ENCODE results near the gene PANX2. TPM values are rescaled to one million over a fixed set of nuclear protein-coding genes. Genes with fewer than 3 reads are reported as not detected.

Gene PANX2
- total and polyA plus RNA-seq, 7 donors: 0.17 to 3.0 (median 0.36) TPM; not detected in 2

DNA sequence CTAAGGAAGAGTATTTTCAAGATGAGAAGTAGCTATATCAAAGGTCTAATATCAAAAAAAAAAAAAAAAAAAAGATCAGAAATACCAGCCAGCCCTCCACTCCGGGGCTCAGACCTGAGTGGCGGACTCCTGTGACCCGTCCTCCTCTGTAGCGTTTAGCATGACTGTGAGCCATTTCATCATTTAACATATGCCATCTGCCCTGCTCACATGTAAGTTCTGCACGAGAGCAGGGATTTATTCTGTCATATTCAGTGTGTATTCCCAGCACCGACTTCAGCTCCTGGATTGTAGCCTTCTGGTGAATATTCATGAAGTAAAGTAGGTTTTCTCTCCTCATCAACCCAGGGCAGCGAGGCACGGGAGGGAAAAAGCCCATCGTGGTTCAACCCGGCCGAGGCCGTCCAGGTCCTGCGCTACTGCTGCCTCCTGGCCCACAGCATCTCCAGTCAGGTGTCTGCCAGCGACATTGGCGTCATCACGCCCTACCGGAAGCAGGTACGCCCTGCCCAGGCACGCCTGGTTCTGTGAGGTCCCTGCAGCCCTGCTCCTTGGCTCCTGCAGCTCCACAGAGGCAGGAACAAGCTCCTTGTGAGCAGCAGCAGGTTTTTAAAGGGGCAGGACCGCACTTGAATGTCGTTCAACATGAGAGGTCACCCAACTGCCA lies 12.7 kb upstream of the PANX2 start:
- Histone ChIP-seq H3K27me3 (no peaks in the 10 kb centered on the region), H3K9me3 (no peaks in the 10 kb centered on the region), H3K36me3 (peaks cover 0 to 12% (median 0%) of the 10 kb centered on the region in 4 donors), H3K4me1 (no peaks in the 10 kb centered on the region), H3K27ac (no peak overlapping the region), H3K4me3 (no peak overlapping the region)
- DNase-seq: no peak
- TF ChIP-seq POLR2AphosphoS5 (IDR thresholded peaks at IDR 0.05): no peak
- TF ChIP-seq, protein P1, sequence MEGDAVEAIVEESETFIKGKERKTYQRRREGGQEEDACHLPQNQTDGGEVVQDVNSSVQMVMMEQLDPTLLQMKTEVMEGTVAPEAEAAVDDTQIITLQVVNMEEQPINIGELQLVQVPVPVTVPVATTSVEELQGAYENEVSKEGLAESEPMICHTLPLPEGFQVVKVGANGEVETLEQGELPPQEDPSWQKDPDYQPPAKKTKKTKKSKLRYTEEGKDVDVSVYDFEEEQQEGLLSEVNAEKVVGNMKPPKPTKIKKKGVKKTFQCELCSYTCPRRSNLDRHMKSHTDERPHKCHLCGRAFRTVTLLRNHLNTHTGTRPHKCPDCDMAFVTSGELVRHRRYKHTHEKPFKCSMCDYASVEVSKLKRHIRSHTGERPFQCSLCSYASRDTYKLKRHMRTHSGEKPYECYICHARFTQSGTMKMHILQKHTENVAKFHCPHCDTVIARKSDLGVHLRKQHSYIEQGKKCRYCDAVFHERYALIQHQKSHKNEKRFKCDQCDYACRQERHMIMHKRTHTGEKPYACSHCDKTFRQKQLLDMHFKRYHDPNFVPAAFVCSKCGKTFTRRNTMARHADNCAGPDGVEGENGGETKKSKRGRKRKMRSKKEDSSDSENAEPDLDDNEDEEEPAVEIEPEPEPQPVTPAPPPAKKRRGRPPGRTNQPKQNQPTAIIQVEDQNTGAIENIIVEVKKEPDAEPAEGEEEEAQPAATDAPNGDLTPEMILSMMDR (IDR thresholded peaks at IDR 0.05): no peak
- no peak for TF ChIP-seq POLR2A (IDR thresholded peaks at IDR 0.05)
- no peak for TF ChIP-seq EP300 (IDR thresholded peaks at IDR 0.05)
- 29 to 75% methylated on average over 21 of the region's 21 CpGs for WGBS, 2 donors
- intact Hi-C loops (cut with DNase I): no loop called here

DNA sequence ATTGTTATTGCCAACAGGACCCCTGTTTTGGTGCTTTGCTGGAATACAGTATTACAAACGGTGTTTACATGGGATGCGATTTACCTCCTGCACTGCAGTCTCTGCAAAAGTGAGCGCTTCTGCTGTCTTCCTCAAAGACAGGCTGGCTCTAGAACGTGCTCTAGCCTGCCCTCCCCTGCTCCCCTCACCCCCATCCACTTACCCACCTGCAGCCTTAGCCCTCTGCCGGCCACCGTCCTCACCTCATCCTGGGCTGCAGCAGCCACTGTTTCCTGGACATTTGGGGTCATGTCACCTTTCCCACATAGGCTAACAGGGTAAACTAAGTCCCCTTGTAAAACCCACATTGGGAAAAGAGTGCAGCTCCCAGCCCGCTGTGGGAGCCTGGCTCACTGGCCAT lies 9.6 kb upstream of the PANX2 start:
- H3K4me1 ChIP-seq: no peaks in the 10 kb centered on the region
- intact Hi-C loops (cut with DNase I): no loop called here
- 86% methylated on average over 7 of the region's 7 CpGs for WGBS, 2 donors
- no peak for DNase-seq
- no peak for TF ChIP-seq POLR2AphosphoS5 (IDR thresholded peaks at IDR 0.05)
- TF ChIP-seq POLR2A (IDR thresholded peaks at IDR 0.05): no peak
- TF ChIP-seq, protein P1 (IDR thresholded peaks at IDR 0.05): no peak
- TF ChIP-seq EP300 (IDR thresholded peaks at IDR 0.05): no peak
- H3K27me3 ChIP-seq: no peaks in the 10 kb centered on the region
- no peak overlapping the region for H3K27ac ChIP-seq
- H3K4me3 ChIP-seq: no peak overlapping the region
- H3K36me3 ChIP-seq: peaks cover 0 to 12% (median 0%) of the 10 kb centered on the region in 4 donors
- no peaks in the 10 kb centered on the region for H3K9me3 ChIP-seq

DNA sequence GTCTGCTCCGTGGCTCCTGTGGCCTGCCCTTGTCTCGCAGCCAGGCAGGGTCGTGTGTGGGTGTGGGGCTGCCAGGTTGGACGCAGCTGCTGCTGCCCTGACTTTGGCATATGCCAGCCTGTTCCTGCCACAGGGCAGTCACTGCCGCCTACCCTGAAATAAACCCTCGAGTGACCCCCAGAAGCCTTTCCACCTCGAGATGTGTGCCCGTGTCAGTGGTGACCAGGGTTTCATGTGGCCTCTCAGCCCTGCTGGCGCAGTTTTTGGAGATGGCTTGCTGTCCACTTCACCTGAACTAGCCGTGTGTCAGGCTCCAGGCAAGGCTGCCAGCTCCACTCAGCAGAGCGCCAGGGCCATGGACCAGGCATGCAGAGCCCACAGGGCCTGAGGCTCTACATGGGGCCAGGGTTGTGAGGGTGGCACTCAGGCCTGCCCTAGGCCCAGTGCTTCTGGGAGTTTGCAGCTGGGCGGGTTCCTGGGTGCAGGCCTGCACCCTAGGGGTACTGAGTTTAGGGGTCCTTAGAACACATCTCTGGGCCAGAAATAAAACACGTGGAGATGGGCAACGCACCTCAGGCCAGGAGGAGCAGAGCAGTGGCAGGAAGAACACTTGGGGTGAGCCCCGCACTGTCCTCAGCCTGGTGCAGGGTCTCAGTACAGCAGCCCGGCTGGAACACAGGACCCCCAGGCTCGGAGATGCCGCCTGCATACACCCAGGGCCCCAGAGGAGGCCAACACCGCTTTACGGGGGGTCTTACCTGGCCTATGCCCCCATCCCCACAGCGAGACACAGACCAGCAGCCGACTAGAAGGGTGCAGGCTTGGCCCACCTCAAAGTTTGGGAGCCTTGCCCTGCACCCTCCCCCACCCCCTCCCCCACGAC lies 8.8 kb upstream of the PANX2 start:
- Histone ChIP-seq H3K27ac (no peak overlapping the region), H3K4me1 (no peaks in the 10 kb centered on the region), H3K36me3 (peaks cover 0 to 12% (median 0%) of the 10 kb centered on the region in 4 donors), H3K27me3 (no peaks in the 10 kb centered on the region), H3K4me3 (no peak overlapping the region), H3K9me3 (no peaks in the 10 kb centered on the region)
- DNase-seq: no peak
- WGBS, 2 donors: 87 to 88% methylated on average over 23 of the region's 23 CpGs
- no peak for TF ChIP-seq POLR2AphosphoS5 (IDR thresholded peaks at IDR 0.05)
- TF ChIP-seq EP300 (IDR thresholded peaks at IDR 0.05): no peak
- no peak for TF ChIP-seq POLR2A (IDR thresholded peaks at IDR 0.05)
- TF ChIP-seq, protein P1 (IDR thresholded peaks at IDR 0.05): no peak
- intact Hi-C loops (cut with DNase I): no loop called here

- no peaks in the 10 kb centered on the region for H3K27me3 ChIP-seq
- H3K36me3 ChIP-seq: peaks cover 0 to 12% (median 0%) of the 10 kb centered on the region in 4 donors
- intact Hi-C loops (cut with DNase I): no loop called here
- H3K9me3 ChIP-seq: no peaks in the 10 kb centered on the region
- WGBS, 2 donors: 85 to 89% methylated on average over 10 of the region's 10 CpGs
- TF ChIP-seq POLR2A (IDR thresholded peaks at IDR 0.05) (no peak), EP300 (IDR thresholded peaks at IDR 0.05) (no peak), POLR2AphosphoS5 (IDR thresholded peaks at IDR 0.05) (no peak)
- TF ChIP-seq, protein P1 (IDR thresholded peaks at IDR 0.05): no peak
- no peak for DNase-seq
- no peak overlapping the region for H3K27ac ChIP-seq
- no peak overlapping the region for H3K4me3 ChIP-seq
- no peaks in the 10 kb centered on the region for H3K4me1 ChIP-seq
These were observed 8.1 kb upstream of the PANX2 start for GRCh38 chr22:50162391-50162956.

Data from sigmoid colon (tissue), 7 donors.